Lung microvascular endothelial cell (primary cell): ENCODE data around the gene UPK2. TPM values are rescaled to one million over a fixed set of nuclear protein-coding genes. Genes with fewer than 3 reads are reported as not detected.

Experiments
- DNase-seq, 2 donors: peaks; one replicate each; pipeline versions ENCODE4 v3.0.0 to v3.0.0-alpha.2; 2010; ENCODE audit warnings: low read depth in 2 of 2
- total RNA-seq: library from RNA; depleted of rRNA; stranded (reverse); fragments of >200 nt; gene quantifications from 2 replicates; pipeline ENCODE4 v1.2.1, GENCODE V29; 2014

The UPK2 gene
- total RNA-seq, 1 donor from 2014 or later: not detected

DNA sequence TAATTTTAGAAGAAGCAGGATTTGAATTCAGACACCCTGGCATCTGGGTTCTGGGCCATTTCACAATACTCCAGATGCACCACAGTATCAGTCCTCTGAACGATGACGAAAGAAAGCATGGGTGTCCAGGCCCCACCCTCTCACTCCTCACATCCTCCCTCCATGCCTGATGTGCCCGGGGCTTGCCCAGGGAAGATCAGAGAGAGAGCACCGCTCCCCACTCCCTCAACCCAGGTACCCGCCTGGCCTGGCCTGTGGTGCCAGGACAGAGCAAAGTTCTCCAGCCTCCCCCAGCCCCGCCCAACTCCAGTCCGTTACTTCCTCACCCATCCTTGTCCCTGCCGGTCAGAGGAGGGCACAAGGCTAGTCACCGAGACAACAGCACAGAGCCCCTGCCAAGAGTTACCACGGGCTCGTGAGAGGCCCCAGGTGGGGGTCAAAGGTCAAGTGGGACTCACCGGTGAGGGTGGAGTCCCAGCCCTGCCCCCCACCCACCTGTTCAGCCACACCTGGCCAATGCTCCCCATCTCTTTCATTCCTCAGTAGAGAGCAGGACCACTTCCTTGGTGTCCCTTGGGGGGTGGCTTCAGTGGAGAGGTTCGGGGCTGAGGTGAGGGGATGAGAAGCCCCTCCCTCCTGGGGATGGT, 38.5 kb upstream of the UPK2 start:
- peak; percentile 46 to 66 for DNase-seq

- DNase-seq: peak; percentile 89 to 94
These were observed 37.9 kb upstream of the UPK2 start for GRCh38 chr11:118918128-118918685.

GRCh38 chr11:118918686-118919280, 37.3 kb upstream of the UPK2 start:
- DNase-seq: peak in 1 of 2 donors; percentile 49

GRCh38 chr11:118921121-118921928, 34.8 kb upstream of the UPK2 start:
- DNase-seq: peak; percentile 55 to 59

- DNase-seq: peak; percentile 39 to 46
These were observed 34.0 kb upstream of the UPK2 start for GRCh38 chr11:118921929-118922744.

GRCh38 chr11:118922745-118923627, 33.1 kb upstream of the UPK2 start:
- DNase-seq: no peak

GRCh38 chr11:118923721-118924587, 32.1 kb upstream of the UPK2 start:
- no peak for DNase-seq

DNA sequence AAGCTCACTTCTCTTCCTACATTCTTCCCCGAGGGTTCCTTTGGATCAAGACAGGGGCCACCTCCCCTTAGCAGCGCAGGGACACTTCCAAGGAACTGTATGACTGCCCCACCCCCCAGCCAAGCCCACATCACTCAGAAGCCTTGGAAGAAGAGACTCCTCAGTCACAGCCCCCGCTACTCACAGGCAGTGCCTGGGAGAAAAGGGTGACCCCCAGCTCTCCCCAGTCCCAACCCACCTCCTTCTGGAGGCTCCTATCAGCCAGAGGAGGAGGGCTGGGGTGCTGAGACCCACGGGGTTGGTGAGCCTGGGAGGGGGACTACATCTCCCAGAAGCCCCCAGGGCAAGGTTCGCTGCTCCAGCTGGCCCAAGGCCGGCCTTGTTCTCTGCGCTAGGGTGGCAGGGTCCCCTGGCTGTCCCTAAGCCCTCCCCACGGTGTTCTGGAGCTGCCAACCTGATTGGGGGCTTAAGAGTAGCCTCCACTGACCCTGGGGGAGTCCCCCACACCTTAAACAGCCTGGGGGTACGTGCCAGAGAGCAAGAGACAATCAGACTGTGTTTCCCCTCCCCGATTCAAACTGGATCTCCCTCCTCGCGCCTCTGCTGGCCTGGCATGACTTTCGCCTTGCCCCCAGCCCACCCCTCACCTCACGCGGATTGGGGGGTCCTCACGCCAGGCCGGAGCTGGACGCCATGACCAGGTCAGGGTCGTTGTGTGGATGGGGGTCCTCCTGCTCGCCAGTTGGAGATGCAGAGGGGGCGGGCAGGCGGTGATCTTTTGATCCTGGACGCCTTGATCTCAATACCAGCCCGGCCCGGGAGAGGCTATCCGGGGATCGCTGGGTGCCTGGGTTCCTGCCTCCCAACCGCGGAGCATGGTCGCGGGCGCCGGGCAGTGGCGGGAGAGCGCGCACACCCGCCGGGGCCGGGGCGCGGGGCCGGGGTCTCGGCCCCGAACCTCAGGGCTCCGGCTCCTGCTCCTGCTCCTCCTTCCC, 31.2 kb upstream of the UPK2 start:
- DNase-seq: peak; percentile 51 to 64

GRCh38 chr11:118927554-118928100, 28.5 kb upstream of the UPK2 start:
- no peak for DNase-seq

DNA sequence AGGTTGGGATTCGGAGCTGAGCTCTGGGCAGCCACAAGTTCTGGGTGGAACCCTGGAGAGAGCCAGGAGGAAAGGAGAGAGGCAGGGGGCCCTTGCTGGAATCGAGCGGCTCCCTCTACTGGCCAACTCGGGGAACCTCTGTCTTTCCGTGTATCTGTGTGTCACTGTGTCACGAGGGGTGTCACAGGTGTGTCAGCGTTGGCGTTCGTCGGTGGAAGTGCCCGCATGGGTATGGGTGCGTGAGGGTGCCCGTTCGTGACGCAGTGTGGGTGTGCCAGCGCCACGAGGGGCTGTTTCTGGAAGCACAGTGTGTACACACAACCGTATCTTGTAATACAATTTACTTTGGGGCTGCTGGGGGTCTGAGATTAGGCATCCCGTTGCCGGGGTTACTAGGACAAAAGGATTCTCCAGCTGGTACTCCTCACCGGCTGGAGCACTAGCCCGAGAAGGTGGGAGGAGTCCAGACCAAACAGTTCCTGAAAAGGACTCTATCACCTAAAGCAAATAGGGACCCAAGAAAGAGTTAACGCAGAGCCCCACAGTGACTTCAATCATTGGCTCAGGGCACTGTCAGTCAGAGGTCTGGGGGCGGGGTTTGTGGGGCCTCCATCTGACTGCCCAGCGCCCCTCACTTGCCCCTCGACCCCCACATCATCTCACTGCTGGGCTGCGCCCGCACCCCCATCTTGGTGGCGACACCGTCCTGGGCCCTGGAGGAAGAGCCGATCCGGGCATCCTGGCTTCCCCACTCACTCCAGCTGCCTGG, 27.8 kb upstream of the UPK2 start:
- DNase-seq: peak; percentile 90 to 94

- DNase-seq: peak; percentile 57 to 67
These were observed 27.1 kb upstream of the UPK2 start for GRCh38 chr11:118928870-118929500.

DNA sequence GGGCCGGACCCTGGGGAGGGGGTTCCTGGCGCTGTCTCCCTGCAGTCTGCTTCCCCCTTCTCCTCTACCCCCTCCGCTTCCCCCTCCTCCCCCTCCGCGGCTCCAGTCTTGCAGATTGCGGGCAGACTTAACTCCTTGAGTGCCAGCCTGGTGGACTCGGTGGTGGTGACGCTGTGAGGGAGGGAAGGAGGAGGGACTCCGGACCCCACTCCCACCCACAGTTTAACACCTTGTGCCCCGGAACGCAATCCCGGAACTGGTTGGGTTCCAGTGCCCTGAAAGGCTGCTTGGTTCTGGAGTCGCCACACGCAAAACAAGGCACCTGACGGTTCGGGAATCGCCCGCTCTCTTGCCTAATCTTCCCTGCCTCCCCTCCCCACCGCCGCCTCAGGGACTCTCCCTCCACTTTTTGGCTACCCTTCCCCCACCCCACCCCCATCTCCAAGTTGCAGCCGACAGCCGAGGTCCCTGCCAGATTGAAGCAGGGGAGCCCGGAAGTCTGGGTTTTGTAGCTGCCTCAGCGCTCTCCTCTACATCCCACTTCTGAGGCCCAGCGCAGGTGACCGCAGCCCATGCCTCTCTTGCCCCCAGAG, 26.5 kb upstream of the UPK2 start:
- DNase-seq: peak; percentile 65 to 69

DNA sequence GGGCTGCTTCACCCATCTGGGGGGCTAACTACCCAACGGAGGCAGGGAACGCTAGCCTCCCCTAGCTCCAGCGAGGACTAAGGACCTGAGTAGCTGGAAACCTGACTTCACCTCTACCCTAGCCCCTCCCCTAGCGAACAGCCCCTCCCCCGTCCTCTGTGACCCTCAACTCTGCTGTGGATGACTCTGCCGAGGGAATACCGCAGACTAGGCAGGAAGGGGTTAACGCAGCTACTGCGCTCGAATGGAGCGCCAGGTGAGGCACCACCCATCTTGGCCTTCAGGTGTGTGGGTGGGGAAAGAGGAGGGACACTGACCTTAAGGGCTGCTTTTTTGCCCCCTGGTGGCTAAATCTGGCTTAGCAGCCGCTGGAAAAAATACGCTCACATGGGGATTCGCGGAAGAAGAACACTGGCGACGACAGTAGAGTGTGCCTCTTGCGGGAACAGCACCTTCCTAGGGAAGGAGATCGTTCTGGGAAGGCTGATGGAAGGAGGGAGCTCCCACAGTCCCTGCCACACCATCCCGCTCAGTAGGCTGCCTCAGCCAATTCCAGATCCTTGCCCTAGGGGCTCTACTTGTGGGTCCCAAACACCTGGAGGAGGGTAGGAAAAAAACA, 25.9 kb upstream of the UPK2 start:
- DNase-seq: peak; percentile 66 to 81

GRCh38 chr11:118931571-118931970, 24.5 kb upstream of the UPK2 start:
- no peak for DNase-seq

- peak in 1 of 2 donors; percentile 80 for DNase-seq
These were observed 22.6 kb upstream of the UPK2 start for GRCh38 chr11:118933486-118933885.

DNA sequence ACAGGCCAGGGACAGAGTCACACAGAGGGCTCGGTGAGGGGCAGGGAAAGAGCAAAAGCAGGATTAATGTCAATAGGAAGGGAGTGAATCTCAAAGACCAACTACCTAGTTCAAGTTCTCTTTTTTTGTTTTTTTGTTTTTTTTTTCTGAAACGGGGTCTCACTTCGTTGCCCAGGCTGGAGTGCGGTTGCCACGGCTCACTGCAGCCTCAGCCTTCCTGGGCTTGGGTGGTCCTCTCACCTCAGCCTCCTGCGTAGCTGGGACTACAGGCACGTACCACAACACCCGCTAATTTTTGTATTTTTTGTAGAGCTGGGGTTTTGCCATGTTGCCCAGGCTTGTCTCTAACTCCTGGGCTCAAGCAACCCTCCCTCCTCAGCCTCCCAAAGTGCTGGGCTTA, 20.7 kb upstream of the UPK2 start:
- DNase-seq: no peak
